Occipital lobe (tissue), 2 donors: ENCODE data around the gene HECTD1. TPM values are rescaled to one million over a fixed set of nuclear protein-coding genes. Genes with fewer than 3 reads are reported as not detected.
"Not testable (repeated sequence)": the region's sequence is repeated elsewhere in the genome, so short reads cannot be mapped to it uniquely, and the experiment has no call there.

Source experiments
- DNase-seq: peaks from one replicate; lab custom pipeline; 2025; lab: John Stamatoyannopoulos, UW
- total RNA-seq: library from RNA; depleted of rRNA; stranded (reverse); fragments of >200 nt; gene quantifications from one replicate; pipeline ENCODE4 v1.2.3, GENCODE V29; 2014

Gene HECTD1
- total RNA-seq, 1 donor from 2014 or later = 388 TPM

DNA sequence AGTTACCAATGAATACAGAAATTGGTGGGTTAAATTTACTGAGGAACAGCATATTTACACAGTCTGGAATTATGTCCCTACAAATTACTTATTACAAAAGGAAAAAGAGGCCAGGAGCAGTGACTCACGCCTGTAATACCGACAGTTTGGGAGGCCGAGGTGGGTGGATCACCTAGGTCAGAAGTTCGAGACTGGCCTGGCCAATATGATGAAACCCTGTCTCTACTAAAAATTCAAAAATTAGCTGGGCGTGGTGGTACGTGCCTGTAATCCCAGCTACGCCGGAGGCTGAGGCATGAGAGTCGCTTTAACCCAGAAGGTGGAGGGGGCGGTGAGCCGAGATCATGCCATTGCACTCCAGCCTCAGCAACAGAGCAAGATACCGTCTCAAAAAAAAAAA lies 52.6 kb downstream of the HECTD1 start:
- DNase-seq = no peak

- DNase-seq = no peak
Observed at GRCh38 chr14:31142455-31143087, 65.0 kb downstream of the HECTD1 start.

- DNase-seq = no peak
Observed at GRCh38 chr14:31139301-31139847, 68.2 kb downstream of the HECTD1 start.

- no peak for DNase-seq
Observed at GRCh38 chr14:31138301-31138700, 69.3 kb downstream of the HECTD1 start.

DNA sequence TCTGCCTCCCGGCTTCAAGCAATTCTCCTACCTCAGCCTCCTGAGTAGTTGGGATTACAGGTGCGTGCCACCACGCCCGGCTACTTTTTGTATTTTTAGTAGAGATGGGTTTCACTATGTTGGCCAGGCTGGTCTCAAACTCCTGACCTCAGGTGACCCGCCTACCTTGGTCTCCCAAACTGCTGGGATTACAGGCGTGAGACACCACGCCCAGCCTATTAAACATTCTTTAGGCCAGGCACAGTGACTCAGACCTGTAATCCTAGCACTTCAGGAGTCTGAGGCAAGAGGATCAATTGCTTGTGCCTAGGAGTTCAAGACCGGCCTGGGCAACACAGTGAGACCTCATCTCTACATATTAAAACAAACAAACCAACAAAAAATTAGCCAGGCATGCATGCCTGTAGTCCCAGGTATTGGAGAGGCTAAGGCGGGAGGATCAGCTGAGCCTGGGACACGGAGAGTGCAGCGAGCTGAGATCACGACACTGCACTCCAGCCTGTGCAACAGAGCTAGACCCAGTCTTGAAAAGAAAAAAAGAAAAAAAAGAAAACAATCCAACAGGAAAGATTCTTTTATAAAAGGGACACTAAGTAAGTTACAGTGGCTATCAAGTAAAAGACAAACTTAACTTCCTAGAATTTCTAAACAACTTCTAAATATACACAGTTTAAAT lies 70.2 kb downstream of the HECTD1 start:
- no peak for DNase-seq

GRCh38 chr14:31133133-31133532 lies 74.5 kb downstream of the HECTD1 start:
- no peak for DNase-seq

DNA sequence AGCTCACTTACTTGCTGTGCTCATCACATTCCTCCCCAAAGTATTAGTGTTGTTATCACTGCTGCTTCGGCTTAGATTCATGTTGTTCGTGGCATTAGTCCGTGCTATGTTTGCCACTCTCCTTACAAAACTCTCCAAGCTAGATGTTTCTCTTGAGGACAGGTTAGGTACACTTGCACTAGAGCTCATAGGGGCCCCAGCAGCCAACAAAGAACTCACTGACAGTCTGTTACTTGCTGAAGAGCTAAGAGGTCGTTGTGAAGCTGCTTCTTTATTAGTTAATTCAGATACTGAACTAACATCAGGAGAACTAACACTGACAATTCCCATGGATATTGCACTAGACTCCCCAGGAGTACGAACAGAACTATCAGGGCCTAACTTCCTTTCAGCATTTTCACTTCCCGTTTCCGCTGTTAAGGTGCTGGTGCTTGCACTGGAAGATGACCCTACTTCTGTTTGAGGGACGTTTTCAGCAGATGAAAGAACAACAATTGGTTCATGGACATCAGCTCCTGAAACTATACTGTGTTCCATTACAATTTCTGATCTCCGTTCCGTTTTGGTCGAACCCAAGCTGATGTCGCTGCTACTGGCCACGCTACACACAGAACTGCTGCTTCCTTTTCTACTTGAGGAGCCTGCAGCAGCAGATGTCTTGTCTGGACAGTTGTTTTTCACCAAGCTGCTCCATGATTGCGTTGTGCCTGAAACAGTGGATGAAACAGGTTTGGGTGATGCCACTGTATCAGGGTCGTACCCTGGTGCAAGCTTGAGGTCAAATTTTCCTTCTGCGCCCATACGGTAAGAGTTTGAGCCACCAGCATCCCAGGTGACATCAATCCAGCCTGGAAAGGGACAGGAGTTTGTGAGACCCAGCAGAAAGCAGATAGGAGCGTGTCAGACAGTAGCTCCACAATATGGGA lies 78.7 kb downstream of the HECTD1 start:
- DNase-seq = no peak

DNA sequence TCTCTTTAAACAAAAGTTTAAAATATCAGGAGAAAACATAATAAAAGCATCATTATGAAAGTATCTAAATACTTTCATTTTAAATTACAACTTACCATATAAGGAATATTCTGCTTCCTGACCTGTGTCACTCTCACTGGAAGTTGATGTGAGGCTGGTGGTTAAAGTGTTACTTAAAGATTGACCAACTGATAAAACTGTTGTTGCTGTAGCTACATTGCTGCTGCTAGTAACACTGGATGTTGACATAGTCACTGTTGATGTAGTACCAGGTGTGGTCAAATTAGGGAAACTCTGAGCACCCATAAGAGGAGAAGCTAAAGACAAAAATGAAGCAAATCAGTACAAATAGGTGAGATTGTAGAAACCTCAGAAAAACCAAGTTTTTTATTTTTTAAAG lies 79.9 kb downstream of the HECTD1 start:
- no peak for DNase-seq

- no peak for DNase-seq
Observed at GRCh38 chr14:31126680-31127079, 80.9 kb downstream of the HECTD1 start.

DNA sequence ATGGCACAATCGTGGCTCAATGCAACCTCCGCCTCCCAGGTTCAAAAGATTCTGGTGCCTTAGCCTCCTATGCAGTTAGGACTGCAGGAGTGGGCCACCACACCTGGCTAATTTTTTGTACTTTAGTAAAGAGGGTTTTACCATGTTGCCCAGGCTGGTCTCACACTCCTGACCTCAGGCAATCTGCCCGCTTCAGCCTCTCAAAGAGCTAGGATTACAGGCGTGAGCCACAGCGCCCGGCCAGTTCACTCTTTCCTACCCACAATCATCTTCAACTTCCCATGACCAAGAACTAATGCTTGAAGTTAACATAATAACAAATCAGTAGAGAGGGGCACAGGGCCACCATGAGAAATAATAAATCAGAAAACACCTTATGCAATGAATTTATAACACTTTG lies 82.4 kb downstream of the HECTD1 start:
- DNase-seq = no peak

DNA sequence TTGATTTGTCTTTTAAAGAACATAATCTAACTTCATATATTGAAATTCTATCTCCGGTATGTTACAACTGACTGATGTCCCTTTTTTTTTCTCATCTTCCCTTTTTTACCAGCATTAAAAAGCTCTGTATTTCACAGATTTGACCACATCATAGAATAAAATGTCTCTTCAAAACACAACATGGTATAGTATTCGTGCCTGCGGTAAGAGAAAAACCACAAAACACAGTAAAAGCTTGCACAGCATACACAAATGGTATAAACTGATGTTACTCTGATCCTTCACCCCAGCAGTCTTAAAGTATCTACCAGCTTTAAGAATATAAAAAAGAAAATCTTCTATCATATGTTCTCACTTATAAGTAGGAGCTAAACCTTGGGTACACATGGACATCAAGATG lies 83.4 kb downstream of the HECTD1 start:
- DNase-seq = no peak

DNA sequence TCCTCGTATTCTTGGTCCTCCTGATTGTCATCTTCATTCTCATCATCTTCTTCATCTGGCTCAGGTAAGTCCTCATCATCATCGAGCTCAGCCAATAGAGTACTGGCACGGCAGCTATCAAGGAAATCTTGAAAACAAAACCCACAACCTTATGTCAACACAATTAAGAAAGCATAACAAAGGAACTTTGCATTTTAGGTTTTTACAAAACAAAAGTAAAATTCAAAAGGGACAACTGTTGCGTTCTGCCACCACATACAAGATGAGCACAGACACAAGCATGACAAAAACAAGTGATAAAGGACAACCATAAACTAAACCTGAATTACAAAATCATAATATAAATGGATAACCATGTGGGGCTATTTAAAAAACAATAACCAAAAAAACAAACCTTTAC lies 84.7 kb downstream of the HECTD1 start:
- DNase-seq = no peak

GRCh38 chr14:31122098-31122611 lies 85.4 kb downstream of the HECTD1 start:
- no peak for DNase-seq

GRCh38 chr14:31118892-31119291 lies 88.7 kb downstream of the HECTD1 start:
- no peak for DNase-seq

GRCh38 chr14:31113794-31114193 lies 93.8 kb downstream of the HECTD1 start:
- DNase-seq = no peak

DNA sequence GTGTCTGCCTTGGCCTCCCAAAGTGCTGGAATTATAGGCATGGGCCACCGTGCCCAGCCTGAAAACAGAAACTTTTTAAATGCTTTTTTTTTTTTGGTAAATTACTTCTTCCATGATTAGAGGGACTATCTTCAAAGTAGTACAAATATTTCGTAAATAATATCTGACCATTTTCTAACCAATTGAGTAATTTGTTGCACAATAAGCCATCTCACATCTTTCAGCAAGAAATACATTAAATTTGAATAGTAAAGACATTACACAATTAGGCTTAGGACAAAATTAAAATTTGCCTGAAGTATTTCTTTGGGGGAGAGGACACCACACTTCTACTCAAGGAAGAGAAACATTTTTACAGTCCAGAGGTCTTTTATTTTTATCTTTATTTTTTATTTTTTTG lies 96.7 kb downstream of the HECTD1 start:
- no peak for DNase-seq

- no peak for DNase-seq
Observed at GRCh38 chr14:31109257-31109656, 98.3 kb downstream of the HECTD1 start.

DNA sequence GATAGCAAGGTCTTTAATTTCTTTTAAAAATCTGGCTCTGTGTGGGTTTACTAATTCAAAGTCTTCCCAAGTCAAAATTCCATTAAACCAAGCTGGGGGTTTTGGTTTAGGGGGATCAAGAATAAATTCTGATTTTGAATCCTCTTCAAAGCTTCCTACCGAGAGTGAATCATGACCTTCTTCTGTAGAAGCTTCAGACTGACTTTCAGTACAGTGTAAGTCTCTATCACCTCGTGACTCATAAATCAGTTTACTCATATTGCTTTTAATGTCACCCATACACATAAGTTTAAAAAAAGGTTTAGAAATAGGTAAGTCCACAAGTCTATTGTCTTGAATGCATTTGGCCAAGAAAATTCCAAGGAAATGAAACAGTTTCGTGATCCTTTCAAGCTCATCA lies 100.8 kb downstream of the HECTD1 start:
- DNase-seq = no peak

DNA sequence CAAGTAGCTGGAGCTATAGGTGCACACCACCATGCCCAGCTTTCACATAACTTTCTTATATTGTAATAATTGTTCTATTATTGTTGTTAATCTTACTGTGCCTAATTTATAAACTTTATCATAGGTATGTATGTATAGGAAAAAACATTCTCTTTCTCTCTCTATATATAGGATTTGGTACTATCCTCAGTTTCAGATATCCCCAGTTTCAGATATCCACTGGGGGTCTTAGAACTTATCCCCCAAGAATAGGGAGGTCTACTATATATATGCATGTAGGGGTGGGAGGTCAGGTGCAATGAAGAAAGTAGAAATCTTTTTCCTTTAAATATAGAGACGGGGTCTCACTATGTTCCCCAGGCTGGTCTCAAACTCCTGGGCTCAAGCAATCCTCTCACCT lies 110.5 kb downstream of the HECTD1 start:
- no peak for DNase-seq

- DNase-seq = no peak
Observed at GRCh38 chr14:31096255-31096654, 111.3 kb downstream of the HECTD1 start.

- not testable (repeated sequence) for DNase-seq
Observed at GRCh38 chr14:31095817-31096216, 111.8 kb downstream of the HECTD1 start.
